Measurements from ENCODE around the gene GRAMD4.
A peak's percentile ranks its signal among the peaks of the same experiment; 100 is the strongest.

GRAMD4 gene

DNA sequence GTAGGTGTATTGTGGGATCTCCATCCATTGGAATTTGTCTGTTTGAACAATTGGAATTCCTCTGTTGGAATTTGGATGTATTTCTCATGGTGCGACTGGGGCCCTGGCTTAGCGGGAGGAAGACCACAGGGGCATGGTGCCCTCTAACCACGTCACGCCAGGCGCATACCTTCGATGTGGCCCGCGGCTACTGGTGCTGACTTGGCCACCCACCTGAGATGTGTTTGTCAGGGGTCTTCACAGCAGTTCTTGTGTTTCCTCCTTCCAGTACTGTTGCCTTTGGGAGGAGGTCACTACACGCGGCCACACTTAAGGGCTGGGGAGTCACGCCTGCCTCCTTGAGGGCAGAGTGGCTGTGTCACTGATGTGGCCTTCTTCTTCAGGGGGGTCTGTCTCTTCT, 36.6 kb upstream of the GRAMD4 start:
- DNase-seq = no peak

DNA sequence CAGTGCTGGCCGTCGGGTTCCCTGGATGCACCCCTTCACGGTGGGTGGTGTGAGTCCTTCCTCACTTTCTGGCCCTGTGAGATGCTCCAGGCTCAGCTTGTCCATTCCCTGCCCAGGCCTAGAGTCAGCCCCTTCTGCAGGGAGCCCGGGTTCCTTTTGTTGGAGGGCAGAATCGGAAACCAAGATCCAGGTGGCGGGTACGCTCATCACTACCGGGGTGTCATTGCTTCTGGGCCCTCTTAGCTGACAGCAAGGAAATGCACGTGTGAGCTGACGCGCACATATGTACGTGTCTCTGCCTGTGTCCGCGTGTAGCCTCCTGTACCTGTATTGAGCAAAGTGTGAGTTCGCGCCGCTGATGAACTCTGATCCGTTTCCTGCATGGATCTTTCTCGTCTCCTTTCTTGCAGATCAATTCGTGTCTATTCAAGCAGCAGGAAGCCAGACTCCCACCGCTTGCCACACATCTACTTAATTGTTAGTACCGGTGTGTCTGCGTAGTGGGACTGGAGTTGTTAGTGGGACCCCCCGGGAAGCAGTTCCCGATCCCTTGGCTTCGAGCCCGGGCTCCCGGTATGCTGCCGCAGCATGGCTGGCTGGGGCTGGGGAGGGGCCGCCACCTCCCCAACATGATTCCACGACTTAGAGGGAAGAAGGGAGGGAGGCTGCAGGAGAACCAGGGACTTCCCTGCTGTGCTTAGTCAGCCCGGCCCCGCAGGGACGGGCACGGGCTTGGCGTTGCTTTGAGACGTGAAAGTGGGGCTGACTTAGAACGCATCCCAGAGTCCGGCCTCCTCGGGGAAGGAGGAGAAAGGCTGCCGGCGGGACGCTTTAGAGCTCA, 35.9 kb upstream of the GRAMD4 start:
- DNase-seq = no peak

DNA sequence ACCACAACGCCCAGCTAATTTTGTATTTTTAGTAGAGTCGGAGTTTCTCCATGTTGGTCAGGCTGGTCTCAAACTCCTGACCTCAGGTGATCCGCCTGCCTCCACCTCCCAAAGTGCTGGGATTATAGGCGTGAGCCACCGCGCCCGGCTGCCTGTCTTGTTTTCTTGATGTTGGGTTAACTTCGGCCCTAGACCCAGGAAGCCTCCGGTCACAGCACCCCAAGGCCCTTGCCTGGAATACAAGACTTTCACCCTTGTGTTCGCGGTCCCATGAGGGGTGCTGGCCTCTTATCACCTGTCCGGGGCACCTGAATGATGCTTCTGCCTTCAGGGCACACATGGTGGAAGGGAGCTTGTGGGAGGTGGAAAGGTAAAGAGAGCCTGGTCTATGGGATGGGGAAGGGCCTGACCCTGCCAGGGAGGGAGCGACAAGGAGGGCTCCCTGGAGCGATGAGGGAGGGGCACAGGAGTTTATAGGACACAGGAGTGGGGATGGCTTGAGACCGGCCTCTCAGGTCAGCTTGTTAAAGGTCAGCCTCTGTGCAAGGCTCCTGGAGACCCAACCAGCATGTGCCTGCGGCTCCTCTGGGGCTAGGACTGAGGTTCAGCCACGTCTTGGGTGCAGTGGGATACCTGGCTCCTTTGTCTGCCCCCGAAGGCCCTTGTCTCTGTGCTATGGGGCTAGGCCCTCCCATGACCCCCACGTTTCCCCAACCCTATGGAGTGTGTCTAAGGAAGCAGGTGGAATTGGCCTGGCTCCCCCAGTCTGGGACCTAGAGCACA, 34.7 kb upstream of the GRAMD4 start:
- DNase-seq = no peak

GRCh38 chr22:46586123-46586519, 34.1 kb upstream of the GRAMD4 start:
- DNase-seq = no peak

GRCh38 chr22:46586531-46587011, 33.6 kb upstream of the GRAMD4 start:
- no peak for DNase-seq

GRCh38 chr22:46587061-46587460, 33.1 kb upstream of the GRAMD4 start:
- DNase-seq = no peak

DNA sequence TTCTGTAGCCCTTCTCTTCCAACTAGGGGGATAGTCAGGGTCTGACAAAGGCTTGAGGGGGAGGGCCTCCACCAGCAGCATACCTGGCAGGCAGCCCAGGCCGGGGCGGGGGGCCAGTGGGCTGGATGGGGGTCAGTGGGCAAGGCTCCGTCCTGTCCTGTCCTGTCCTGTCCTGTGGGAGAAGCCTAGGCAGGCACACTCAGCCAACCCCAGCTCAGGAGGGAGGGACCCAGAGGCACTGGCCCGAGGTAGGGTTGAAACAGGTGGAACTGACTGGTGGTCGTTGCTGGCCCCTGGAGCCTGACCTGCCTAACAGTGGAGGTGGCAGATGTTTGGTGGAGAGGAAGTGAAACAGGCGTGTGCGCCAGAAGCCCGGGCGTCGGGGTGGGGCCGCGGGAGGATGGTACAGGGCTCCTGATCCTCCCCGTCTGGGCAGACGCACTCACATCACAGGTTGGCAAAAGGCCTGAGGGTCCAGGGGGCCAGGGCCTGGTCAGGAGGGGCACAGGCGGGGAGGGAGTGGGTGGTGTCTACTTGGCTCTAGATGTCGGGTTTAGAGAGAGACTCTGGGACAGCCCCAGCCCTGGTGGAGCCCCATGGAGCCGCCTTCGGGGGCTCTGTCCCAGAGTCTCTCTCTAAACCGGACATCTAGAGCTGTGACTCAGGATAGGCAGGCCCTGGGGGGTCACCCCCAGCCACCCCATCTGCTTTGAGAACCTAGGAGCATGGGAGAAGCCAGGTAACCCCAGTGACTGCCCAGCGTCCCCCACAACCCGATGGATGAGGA, 32.5 kb upstream of the GRAMD4 start:
- DNase-seq = no peak

DNA sequence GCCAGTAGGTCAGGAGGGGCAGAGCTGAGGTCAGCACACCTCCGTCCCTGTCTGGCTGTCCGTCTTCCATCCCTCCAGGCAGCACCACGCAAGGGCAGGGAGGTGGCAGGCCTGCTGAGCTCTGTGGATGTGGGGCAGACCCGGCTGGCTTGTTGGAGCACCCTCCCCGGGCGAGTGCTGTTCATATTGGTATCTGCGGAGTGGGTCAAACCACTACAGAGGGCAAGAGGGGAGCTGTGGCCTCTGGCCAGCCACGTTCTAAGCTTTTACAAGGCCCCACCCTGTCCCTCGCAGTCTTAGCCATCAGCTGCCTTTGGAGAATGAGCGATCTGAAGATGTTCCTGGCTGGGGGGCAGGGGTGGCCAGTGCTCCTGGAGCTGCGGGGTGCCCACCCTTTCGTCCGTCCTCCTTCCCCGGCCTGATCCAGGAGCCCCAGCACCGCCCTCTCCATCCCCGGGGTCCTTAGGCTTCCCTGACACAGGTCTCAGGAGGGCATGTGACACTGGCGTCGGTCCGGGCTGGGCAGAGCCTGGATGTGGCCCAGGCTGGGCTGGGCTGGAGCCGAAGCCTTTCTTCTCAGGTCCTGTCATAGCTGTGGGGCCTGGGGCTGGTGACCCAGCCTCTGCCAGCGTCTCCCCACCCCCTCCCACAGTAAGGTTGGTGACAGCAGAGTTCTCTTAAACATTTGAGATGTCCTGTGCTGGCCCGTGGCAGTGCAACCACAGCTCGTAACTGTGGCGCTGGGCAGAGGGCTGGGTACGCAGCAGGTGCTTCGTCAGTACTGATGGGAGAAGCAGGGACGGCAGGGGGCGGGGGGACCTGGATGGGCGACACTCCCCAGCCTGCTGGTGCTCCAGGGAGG, 31.7 kb upstream of the GRAMD4 start:
- DNase-seq = no peak

GRCh38 chr22:46589141-46589748, 30.9 kb upstream of the GRAMD4 start:
- DNase-seq = no peak

DNA sequence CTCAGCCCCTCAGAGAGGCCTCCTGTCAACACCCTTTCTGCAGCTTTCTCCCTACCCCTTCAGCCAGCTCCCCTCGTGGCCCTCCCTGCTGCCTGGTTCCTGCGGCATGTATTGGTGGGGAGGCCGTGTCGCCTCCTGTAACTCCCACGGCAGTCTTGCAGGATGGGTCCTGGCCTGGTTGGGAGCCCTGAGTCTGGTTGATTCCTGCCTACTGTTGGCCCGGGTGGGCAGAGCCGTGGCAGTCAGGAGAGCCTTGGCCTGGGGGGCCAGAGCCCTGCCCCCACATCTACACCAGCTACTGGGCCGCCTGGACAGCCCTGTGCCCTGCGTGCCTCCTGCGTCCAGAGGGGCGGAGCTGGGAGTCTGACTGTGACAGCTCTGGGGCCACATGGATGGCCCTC, 30.3 kb upstream of the GRAMD4 start:
- no peak for DNase-seq

DNA sequence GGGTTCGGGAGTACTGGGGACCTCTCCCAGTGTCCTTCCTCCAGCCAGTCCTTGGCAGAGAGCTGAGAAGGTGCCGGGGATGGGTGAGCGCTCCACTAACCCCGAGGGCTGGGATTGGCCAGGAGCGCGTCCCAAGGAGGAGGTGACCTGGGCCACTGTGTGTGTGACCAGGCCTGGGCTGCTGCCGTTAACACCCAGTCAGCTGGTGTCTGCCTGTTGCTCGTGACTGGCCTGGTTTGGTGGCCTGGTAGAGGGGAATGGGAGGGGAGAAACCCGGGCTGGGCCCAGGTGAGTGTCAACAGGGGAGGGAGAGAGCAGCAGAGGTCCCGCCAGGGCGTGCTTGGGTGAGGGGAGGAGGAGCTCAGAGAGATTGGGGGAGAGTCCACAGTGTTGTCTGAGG, 29.9 kb upstream of the GRAMD4 start:
- no peak for DNase-seq

DNA sequence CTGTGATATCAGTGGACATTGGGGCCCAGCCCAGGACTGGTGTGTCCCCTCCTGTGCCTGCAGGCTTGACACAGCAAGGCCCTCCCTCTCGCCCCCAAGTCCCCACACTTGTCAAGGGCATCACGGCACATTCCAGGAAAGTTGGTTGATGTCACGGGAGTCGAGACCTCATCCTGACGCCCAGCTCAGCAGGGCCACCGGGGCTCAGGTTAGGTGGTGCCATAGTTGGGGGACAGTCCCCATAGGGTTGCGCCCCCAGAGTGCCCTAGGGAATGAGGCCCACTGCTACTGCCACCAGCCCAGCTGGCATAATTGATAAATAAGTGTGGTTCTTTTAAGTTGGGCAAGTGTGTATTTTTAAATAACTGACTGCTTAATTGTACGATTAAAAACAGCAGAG, 28.3 kb upstream of the GRAMD4 start:
- no peak for DNase-seq

DNA sequence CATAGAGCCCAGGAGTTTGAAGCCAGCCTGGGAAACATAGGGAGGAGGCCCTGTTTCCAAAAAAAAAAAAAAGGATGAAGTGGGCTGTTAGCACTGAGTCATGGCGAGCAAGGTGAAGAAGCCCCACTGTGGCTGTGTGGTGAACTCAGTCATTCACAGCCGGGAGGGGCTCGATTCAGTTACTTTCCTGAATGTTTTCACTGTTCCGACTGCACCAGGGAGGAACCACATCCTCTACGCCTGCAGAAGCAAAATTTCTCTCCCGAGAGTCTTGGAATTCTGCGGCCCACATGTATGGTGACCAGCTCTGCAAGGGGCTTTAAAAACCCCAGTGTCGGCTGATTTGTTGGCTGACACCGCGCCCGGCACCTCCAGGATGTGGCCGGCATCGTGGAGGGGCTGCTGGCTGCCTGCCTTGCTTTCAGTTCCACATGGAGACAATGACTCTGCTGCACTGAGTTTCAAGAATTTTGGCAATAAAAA, 27.8 kb upstream of the GRAMD4 start:
- DNase-seq = no peak

GRCh38 chr22:46593211-46593681, 26.9 kb upstream of the GRAMD4 start:
- DNase-seq = no peak

- DNase-seq = no peak
Observed at GRCh38 chr22:46593996-46594946, 25.9 kb upstream of the GRAMD4 start.

GRCh38 chr22:46594947-46595298, 25.3 kb upstream of the GRAMD4 start:
- DNase-seq = no peak

DNA sequence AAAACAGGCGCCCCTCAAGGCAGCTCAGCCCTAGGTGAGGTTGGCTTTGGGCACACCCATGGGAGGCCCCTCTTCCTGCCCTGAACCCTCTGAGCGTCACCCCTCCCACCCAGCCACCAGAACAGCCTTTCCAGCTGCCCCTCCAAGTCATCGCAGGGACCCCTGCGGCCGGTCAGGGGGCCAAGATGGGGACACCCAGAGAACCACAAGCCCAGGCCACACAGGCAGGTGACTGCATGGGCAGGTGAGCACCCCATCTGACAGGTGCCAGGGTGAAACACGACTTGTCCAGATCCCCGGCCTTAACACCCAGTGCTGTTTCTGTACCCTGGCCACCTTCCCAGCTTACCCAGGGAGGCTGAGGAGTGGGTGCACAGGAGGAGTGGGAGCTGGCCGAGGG, 24.6 kb upstream of the GRAMD4 start:
- DNase-seq = no peak

- DNase-seq = no peak
Observed at GRCh38 chr22:46596032-46596441, 24.1 kb upstream of the GRAMD4 start.

- peak; percentile 73 for DNase-seq
Observed at GRCh38 chr22:46596819-46597218, 23.4 kb upstream of the GRAMD4 start.

DNA sequence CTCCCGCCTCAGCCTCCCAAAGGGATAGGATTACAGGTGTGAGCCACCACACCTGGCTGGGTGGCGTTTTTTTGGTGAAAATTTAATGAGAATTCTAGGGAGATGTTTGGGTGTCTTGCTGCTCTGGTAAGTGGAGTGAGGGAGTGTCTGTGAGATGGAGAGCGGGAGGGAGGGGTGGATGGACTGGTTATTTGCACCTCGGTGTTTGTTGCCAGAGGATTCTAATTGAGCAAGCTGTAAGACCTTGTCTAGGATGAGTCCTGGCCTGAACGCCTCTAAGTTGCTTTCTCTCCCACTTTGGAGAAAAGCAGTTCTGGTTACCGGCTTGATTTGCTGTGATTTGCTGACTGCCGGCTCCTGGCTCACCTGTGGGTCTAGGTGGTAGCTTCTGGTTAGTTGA, 22.0 kb upstream of the GRAMD4 start:
- no peak for DNase-seq

Measured in NCI-H2029 (cell line).